GM19193 (cell line): Measurements from ENCODE around the gene SHD.

ENCODE experiments used
- POLR2A ChIP-seq: IDR thresholded peaks from 4 replicates; pipeline ENCODE4 v1.6.1; 2011; ENCODE audit not compliant: insufficient read depth, insufficient read length; ENCODE audit errors: extremely low read depth

Gene SHD

DNA sequence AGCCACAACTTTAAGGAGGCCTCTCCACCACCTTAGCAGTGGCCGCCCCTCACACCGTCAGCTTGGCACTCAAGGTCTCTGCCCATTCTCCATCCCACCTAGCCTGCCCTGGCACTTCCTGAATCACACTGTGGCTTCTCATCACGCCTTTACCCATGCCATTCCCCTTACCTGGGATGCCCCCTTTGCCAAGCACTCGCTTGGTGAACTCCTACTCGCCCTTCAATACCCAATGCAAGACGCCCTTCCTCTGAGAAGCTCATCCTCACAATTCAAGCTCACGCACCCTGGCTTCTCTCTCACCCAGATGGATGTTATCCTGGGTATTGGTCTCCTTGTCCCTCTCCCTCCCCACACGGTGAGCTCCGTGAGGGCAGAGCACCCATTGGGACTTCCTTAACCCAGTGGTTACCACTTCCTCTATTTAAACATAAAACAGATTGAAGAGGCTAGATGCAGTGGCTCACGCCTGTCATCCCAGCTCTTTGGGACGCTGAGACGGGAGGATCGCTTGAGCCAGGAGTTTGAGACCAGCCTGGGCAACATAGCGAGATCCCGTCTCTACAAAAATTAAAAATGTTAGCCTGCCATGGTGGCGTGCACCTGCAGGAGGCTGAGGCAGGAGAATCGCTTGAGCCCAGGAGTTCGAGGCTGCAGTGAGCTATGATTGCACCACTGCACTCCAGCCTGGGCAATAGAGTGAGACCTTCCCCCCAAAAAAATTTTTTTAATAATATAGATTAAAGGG is 12.6 kb upstream of the SHD start:
- TF ChIP-seq POLR2A, result no peak

- no peak for TF ChIP-seq POLR2A
Measured at GRCh38 chr19:4267101-4267900, 11.8 kb upstream of the SHD start.

DNA sequence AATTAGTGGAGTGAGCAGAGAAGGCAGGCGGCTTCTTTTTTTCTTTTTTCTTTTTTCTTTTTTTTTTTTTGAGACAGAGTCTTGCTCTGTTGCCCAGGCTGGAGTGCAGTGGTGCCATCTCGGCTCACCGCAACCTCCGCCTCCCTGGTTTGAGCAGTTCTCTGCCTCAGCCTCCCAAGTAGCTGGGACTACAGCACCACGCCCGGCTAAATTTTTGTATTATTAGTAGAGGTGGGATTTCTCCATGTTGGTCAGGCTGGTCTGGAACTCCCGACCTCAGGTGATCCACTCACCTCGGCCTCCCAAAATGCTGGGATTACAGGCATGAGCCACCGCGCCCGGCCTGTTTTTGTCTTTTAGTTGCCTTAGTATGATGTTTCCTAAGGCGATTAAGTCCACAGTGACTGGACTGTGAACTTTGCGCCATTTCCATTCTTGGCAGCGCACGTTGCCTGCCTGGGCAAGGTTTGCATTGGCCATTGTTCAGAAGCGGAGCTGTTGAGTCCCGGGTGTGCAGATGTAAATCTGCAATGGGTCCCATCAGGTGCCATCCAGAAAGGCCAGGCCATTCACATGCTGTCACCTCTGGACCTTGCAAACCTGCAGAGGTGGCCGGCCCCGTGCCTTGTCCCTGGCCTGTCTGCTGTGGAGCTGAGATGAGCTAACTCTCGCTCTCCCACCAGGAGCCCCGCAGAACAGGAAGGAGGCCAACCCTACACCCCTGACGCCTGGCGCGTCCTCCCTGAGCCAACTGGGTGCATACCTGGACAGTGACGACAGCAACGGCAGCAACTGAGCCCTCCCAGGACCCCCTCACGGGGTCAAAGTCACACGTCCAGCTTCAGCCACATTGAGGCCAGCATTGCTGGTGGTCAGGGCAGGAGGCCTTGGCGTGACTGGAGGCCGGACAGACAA is 10.9 kb upstream of the SHD start:
- TF ChIP-seq POLR2A, result no peak

GRCh38 chr19:4268816-4269430 is 10.1 kb upstream of the SHD start:
- no peak for TF ChIP-seq POLR2A

DNA sequence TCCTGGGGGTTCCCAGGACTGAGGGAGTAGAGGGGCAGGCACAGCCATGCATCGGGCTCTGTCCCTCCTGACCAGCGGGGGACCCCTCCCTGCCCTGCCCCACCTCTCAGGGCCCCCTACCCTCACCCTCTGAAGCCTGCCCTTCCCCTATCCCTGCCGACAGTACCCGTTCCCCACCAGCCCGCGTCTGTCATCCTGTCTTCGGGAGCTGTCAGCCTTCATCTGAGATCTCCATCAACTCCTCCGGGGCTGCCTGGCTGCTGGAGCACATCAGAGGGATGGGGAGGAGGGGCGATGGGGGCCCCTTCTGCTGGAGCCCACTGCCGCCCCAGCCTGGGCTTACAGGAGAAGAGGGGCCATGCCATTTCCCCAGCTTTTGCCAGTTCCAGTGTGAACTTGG is 6.2 kb upstream of the SHD start:
- TF ChIP-seq POLR2A, result no peak

DNA sequence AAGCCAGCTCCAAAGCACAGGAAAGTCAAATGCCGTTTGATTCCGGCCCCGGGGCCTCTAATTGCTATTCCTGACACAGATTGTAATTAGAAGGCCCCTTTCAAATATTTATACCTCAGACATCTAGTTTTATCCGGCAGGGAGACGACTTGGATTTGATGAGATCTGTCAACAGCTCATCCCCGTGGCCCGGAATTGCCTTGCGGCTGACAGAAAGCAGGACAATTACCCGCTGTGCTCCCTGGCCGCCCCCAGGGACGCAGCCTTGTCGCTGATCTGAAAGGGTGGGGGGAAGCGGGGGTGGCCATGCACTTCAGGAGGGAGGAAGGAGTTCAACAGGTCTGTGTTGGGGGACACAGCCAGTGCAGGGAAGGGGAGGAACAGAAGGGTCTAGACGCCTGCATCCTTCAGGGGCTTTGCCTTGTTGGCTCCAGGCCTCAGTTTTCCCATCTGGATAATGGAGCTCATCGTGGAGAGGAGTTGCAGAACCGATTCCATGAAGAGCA is 1.8 kb upstream of the SHD start:
- no peak for TF ChIP-seq POLR2A

- no peak for TF ChIP-seq POLR2A
Measured at GRCh38 chr19:4278010-4278409, 1.1 kb upstream of the SHD start.

- TF ChIP-seq POLR2A, result no peak
Measured at GRCh38 chr19:4279267-4279529, 132 bp downstream of the SHD start.

- TF ChIP-seq POLR2A, result no peak
Measured at GRCh38 chr19:4279530-4280422, 710 bp downstream of the SHD start.

DNA sequence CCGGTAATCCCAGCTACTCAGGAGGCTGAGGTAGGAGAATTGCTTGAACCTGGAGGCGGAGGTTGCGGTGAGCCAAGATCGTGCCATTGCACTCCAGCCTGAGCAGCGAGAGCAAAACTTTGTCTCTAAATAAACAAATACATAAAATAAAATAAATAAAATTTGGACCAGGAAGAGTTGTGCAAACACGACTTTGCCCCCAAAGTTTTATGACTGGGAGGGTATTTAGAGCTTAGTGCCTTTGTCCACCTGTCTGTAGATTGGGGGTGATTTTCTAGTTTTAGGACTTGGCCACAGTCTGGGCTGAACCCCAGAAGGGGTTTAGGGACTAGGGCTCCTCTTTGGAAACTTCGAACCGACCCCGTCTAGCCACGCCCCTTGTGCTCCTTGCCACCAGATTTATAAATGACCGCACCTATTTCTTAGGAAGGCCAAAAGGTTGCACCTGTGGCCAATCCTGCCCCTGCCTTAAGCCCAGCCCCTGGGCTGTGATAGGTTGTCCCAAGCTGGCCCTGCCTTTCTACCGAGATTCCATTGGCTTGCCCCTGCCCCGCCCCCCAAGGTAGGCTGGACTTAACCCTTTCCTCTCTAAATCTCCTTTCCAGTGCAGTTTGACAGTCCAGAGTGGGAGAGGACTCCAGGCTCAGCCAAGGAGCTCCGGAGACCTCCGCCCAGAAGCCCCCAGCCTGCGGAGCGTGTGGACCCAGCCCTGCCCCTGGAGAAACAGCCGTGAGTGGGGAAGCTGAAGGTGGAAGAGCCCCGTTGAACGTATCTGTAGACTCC is 5.3 kb downstream of the SHD start:
- no peak for TF ChIP-seq POLR2A

- TF ChIP-seq POLR2A, result no peak
Measured at GRCh38 chr19:4284974-4285373, 5.9 kb downstream of the SHD start.

DNA sequence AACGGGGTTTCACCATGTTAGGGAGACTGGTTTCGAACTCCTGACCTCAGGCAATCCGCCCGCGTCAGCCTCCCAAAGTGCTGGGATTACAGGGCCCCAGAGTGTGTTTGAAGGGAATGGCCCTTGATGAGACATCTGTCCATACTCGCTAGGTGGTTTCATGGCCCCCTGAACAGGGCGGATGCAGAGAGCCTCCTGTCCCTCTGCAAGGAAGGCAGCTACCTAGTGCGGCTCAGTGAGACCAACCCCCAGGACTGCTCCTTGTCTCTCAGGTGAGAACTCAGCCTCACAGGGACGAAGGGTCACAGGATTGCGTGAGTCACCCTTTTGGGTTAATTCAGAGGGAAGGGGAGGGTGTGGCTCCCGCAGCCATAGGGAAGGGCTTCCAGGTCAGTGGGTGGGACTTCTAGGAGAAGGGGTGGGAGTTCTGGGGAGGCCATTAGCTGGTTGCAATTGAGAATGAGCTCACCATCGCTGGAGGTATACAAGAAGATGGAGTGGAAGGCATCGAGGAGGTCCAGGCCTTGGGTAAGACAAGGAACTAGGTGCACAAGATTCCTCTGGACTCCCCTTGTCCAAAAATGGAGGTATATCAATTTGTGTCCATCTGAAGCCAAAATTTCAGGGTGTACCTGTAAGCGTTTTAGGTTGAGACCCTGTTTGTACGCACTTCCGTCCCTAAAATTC is 9.2 kb downstream of the SHD start:
- no peak for TF ChIP-seq POLR2A
